HL-60 (cell line): Measurements from ENCODE around the gene ATXN7.
A peak's percentile ranks its signal among the peaks of the same experiment; 100 is the strongest.

ENCODE experiments used
- DNase-seq, 2 experiments: peaks; one replicate each; pipeline ENCODE4 v3.0.0-alpha.2; 2010 to 2020; ENCODE audit warnings: low read depth in 1 of 2, low spot score in 1 of 2
- H3K27ac ChIP-seq: fragments of 250-450 bp; sonication (Bioruptor Pico); replicated peaks from 2 replicates; pipeline ENCODE4 v1.5.1; 2020; ENCODE audit warnings: mild to moderate bottlenecking, moderate library complexity
- H3K27me3 ChIP-seq: fragments of 250-450 bp; sonication (Bioruptor Pico); 2 replicates; pipeline ENCODE4 v1.5.1; 2021; ENCODE audit warnings: mild to moderate bottlenecking, moderate library complexity; ENCODE audit not compliant: insufficient read depth, poor library complexity, severe bottlenecking
- H3K4me3 ChIP-seq: replicated peaks from 2 replicates; pipeline ENCODE4 v1.5.1; 2011; ENCODE audit warnings: mild to moderate bottlenecking, control low read depth, low read length; ENCODE audit not compliant: insufficient read depth
- GABPA ChIP-seq: IDR thresholded peaks from 2 replicates; pipeline ENCODE4 v1.6.1; 2012; ENCODE audit warnings: low read depth
- POLR2AphosphoS5 ChIP-seq: IDR thresholded peaks from 2 replicates; pipeline ENCODE4 v1.6.1; 2012; ENCODE audit warnings: low read depth
- SPI1 ChIP-seq: IDR thresholded peaks from 2 replicates; pipeline ENCODE4 v1.6.1; 2012; ENCODE audit warnings: low read depth, mild to moderate bottlenecking, borderline replicate concordance
- TF ChIP-seq, protein P1 (sequence below): IDR thresholded peaks from 2 replicates; pipeline ENCODE4 v1.6.1; 2012; ENCODE audit warnings: low read depth; ENCODE audit not compliant: insufficient replicate concordance
- TF ChIP-seq, protein P2 (sequence below): IDR thresholded peaks from one replicate; pipeline ENCODE4 v1.5.1; 2011; ENCODE audit warnings: low read length, control low read depth, inconsistent platforms; ENCODE audit not compliant: insufficient read depth

The ATXN7 gene

DNA sequence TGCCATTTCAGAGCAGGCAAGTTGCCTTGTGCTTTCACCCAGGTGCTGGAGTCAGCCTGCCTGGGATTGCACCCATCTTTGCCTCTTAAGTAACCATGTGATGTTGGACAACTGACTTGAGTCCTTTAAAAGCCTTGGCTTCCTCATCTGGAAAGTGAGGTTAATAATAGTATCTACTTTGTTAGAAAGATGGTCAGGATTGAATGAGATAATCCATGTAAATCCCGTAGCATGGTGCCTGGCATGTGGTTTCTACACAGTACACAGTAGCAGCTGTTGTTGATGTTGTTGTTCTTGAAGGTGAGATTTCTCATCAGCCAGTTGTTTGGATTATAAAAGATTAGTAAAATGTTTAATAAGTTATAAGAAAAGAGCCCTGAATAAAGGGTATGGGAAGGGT lies 110.8 kb downstream of the ATXN7 start:
- no peak for TF ChIP-seq GABPA
- no peak for TF ChIP-seq SPI1
- TF ChIP-seq POLR2AphosphoS5 = no peak
- TF ChIP-seq, protein P1, sequence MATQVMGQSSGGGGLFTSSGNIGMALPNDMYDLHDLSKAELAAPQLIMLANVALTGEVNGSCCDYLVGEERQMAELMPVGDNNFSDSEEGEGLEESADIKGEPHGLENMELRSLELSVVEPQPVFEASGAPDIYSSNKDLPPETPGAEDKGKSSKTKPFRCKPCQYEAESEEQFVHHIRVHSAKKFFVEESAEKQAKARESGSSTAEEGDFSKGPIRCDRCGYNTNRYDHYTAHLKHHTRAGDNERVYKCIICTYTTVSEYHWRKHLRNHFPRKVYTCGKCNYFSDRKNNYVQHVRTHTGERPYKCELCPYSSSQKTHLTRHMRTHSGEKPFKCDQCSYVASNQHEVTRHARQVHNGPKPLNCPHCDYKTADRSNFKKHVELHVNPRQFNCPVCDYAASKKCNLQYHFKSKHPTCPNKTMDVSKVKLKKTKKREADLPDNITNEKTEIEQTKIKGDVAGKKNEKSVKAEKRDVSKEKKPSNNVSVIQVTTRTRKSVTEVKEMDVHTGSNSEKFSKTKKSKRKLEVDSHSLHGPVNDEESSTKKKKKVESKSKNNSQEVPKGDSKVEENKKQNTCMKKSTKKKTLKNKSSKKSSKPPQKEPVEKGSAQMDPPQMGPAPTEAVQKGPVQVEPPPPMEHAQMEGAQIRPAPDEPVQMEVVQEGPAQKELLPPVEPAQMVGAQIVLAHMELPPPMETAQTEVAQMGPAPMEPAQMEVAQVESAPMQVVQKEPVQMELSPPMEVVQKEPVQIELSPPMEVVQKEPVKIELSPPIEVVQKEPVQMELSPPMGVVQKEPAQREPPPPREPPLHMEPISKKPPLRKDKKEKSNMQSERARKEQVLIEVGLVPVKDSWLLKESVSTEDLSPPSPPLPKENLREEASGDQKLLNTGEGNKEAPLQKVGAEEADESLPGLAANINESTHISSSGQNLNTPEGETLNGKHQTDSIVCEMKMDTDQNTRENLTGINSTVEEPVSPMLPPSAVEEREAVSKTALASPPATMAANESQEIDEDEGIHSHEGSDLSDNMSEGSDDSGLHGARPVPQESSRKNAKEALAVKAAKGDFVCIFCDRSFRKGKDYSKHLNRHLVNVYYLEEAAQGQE = no peak
- TF ChIP-seq, protein P2, sequence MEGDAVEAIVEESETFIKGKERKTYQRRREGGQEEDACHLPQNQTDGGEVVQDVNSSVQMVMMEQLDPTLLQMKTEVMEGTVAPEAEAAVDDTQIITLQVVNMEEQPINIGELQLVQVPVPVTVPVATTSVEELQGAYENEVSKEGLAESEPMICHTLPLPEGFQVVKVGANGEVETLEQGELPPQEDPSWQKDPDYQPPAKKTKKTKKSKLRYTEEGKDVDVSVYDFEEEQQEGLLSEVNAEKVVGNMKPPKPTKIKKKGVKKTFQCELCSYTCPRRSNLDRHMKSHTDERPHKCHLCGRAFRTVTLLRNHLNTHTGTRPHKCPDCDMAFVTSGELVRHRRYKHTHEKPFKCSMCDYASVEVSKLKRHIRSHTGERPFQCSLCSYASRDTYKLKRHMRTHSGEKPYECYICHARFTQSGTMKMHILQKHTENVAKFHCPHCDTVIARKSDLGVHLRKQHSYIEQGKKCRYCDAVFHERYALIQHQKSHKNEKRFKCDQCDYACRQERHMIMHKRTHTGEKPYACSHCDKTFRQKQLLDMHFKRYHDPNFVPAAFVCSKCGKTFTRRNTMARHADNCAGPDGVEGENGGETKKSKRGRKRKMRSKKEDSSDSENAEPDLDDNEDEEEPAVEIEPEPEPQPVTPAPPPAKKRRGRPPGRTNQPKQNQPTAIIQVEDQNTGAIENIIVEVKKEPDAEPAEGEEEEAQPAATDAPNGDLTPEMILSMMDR = no peak
- Histone ChIP-seq H3K27me3 (no peaks in the 10 kb centered on the region), H3K4me3 (no peak overlapping the region), H3K27ac (no peak overlapping the region)
- peak in 1 of 2 experiments; percentile 38 for DNase-seq

DNA sequence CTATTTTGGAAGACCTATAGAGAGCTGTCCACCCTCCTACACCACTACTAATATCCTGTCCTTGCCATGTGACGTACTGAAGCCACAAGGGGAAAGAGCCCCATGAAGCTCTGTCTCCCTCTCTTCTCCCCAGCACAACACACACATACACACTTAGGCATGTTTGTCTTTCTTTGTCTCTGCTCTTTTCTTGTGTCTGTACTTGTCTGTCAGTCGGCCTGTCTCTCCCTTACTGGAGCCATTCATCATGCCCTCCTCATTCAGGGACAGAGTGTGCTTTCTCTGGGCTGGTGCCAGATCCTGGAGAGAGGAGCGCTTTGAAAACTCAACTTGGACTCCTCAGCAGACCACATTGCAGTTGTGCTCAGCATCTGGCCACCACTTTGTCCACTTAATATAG lies 112.1 kb downstream of the ATXN7 start:
- Histone ChIP-seq H3K27me3 (no peaks in the 10 kb centered on the region), H3K27ac (no peak overlapping the region), H3K4me3 (no peak overlapping the region)
- TF ChIP-seq GABPA (no peak), POLR2AphosphoS5 (no peak), SPI1 (no peak)
- TF ChIP-seq, protein P2 = no peak
- TF ChIP-seq, protein P1 = no peak
- no peak for DNase-seq

DNA sequence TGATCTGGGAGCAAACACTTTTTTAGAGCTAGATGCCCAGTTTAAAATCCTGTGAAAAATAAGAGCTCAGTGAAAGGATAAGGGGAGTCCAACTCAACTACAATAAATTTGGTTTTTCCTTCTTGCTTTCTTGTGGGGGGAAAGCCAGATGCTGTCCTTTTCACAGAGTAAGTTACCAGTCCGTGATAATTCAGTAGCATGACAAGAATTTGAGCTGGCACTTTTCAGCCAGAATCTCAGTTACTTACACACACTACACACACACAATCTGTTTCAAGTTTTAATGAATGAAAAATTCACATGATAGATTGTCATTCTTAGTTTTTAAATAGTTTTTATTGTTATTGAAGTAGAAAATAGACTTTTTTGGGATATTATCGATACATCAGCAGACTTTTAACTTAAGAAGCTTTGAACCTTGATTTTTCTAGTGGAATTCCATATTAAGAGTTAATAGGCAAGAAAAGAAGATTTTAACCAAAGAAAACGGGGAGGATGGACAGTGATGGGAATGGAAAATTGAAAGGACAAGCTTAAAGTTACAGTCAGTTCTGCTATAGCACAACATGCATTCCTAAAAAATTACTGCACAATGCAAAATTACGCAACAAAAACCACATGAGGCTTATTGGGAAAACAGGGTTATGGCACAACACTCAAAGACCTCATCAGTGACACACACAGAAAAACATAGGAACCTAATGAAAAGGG lies 112.6 kb downstream of the ATXN7 start:
- Histone ChIP-seq H3K27me3 (no peaks in the 10 kb centered on the region), H3K4me3 (no peak overlapping the region), H3K27ac (peak overlapping the region; percentile 22; the same call in 1 of the 2 replicates)
- TF ChIP-seq POLR2AphosphoS5 (peak; percentile 59; the same call in 1 of the 2 replicates), GABPA (no peak), SPI1 (no peak)
- DNase-seq = peak; percentile 36 to 74

DNA sequence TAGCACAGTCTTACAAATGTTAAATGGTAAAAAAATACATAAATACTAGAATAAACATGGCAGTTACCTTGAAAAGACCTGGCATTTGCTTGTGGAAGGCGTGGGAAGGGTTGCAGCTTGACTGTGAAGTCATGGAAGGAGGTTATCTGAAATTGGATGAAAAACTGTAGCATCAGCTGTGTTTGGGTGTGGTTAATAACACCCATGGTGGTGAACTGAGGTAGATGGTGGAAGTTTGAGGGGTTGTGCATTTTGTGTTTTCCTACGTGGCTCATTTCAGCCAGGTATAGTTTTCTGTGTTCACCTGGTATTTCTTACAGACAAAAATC lies 113.2 kb downstream of the ATXN7 start:
- Histone ChIP-seq H3K4me3 (no peak overlapping the region), H3K27ac (peak overlapping the region; percentile 45), H3K27me3 (no peaks in the 10 kb centered on the region)
- TF ChIP-seq POLR2AphosphoS5 (no peak), SPI1 (no peak), GABPA (no peak)
- TF ChIP-seq, protein P2 = no peak
- TF ChIP-seq, protein P1 = no peak
- DNase-seq = no peak
